Stimulated activated CD4-positive, alpha-beta T cell treated with anti-CD3 and anti-CD28 coated beads, TNF-alpha, amount 100 ng/mL, for 4 hours (primary cell): ENCODE results near the gene ARHGEF40.
"Not testable (repeated sequence)": the region's sequence is repeated elsewhere in the genome, so short reads cannot be mapped to it uniquely, and the experiment has no call there.

Experiments used
- DNase-seq, 3 experiments: peaks; one replicate each; pipeline ENCODE4 v3.0.0-alpha.2; 2020; ENCODE audit warnings: low read depth in 3 of 3

The ARHGEF40 gene

DNA sequence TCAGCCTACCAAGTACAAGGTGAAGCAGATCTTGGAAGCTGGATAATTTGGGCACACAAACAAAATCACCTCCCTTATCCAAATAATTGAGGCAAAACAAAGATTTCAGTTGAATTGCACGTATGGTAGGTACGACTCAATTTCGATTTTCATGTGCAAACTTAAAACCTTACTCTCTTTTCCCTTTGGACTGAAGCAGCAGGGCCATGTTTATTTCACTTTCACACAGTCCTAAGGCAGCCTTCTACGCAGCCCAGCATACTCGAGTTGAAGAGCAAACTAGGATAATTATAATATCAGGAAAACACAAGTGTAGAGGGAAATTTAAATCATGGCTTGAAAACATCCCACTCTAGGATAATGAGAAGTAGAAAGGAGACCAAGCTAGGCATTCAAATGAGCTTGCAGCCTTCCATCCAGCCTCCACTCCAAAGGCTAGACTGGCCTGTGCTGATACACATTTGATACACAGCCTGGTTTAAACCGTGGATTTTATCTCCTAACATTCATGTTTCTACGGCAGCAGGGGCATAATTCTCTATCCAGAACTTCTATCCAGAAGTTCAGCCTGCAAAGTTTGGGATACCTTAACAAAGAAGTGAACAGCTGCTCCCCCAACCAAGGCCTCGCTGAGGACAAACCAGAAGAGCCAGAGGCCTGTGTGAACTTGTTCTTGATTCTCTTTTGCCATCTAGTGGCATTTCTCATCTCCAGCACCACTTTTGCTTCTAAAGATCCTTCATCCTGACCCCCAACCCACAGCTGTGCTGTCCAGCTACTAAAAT, 30.3 kb upstream of the ARHGEF40 start:
- no peak for DNase-seq

DNA sequence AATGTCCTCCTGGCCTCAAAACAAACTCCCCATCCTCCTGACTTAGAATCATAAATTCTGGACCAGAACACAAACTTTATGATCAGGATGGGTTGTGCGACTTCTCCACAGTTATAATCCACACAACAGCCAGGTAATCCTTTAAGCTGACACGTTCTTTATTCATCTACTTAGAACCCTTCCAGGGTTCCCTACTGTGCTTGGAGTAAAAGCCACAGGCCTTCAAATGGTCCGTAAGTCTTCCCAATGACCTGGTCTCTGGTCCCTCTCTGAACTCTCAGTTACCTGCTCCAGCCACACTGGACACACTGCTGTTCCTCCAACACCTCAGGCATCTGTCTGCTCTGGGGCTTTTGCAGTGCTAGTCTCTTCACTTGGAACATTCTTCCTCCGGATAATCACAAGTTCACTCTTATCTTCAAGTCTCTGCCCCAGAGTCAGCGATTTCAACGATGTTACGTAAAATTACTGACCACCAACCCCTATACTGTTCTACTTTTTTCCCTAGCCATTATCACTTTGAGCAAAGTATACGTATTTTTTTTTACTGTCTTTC, 29.7 kb upstream of the ARHGEF40 start:
- no peak for DNase-seq

DNA sequence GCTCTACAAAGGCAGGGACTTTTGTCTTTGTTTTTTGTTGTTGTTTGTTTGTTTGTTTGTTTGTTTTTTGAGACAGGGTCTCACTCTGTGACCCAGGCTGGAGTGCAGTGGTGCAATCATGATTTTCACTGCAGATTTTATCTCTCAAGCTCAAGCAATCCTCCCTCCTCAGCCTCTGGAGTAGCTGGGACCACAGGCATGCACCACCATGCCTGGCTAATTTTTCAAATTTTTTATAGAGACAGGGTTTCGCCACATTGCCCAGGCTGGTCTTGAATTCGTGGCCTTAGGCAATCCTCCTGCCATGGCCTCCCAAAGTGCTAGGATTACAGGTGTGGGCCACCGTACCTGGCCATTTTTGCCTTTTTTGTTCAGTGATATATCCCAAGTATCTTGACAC, 29.2 kb upstream of the ARHGEF40 start:
- DNase-seq = not testable (repeated sequence)

DNA sequence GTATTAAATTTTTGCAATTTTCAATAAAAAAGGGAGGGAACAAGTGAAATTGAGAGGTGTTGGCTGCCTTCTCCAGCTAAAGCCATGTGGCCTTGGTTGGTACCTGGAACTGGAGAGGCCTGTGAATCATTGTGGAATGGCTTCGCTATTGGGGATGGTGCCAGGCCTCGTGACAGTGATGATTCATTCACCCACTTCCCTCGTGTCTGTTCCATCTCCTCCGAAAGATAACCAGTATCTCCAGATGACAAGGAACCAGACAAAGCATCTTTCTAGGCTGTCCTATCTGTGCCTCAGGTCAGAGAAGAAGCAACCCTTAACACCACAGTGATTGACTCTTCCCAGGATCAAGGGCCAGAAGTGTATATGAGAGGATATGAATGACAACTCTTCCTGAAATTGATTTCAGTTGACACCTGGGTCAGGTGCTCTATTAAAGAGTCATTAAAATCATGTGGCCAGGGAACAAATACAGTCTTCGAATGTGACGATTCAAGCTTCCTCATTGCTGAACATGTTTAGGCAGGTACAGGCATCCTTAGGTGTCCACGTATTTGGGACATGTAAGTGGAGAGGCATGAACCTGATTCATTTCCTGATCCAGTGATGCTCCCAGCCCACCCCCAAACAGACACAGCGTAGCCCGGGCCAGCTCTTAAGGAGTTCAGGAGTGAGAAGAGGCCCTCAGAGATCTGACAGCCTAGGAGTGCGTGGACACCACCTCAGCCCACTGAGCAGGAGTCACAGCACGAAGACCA, 28.2 kb upstream of the ARHGEF40 start, which contains the start of gene RNASE7:
Gene RNASE7 (plus strand): TSS at position 687 of the 758 bp plus-strand sequence. CDS start 631 bp downstream, outside the sequence.
- DNase-seq = no peak

DNA sequence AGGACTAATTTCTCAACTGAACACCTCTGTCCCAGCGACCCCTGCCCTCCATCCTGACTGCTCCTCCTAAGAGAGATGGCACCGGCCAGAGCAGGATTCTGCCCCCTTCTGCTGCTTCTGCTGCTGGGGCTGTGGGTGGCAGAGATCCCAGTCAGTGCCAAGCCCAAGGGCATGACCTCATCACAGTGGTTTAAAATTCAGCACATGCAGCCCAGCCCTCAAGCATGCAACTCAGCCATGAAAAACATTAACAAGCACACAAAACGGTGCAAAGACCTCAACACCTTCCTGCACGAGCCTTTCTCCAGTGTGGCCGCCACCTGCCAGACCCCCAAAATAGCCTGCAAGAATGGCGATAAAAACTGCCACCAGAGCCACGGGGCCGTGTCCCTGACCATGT, 27.2 kb upstream of the ARHGEF40 start:
- no peak for DNase-seq

DNA sequence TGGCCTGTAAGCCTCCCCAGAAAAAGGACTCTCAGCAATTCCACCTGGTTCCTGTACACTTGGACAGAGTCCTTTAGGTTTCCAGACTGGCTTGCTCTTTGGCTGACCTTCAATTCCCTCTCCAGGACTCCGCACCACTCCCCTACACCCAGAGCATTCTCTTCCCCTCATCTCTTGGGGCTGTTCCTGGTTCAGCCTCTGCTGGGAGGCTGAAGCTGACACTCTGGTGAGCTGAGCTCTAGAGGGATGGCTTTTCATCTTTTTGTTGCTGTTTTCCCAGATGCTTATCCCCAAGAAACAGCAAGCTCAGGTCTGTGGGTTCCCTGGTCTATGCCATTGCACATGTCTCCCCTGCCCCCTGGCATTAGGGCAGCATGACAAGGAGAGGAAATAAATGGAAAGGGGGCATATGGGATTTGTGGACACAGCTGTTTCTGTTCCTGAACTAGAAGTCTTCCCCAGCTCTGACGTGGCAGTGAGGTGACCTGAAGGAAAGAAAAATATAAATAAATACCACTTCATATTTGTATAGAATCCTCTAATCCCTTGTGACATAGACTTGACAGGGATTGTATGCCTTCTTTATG, 26.6 kb upstream of the ARHGEF40 start:
- no peak for DNase-seq

DNA sequence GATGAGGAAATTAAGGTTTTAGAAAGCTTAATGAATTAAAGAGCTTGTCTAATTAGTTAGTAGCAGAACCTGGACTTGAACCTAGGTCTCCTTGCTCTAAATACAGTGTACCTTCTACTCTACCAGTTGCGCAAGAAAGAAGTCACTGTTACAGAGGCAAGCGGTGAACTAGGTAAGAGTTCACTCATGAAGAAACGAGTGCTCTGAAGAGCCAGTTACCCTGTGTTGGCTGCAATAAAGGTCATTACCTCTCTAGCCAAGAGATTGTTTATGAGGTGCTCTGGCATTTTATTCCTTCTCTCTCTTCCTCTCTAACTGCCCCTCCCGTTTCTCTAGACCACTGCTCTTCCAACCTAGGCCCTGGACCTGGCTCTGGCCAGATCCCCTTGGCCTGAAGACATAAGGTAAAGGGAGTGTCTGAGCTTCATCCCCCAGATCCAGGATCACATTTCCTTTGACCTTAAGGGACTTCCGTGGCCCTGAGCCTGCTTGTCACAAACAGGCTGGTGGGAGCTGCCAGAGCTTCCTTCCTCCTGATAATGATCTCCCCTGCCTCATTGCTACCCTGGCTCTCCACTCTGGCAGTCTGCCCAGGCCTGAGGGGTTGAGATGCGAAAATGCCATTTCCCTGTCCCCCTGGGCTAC, 26.0 kb upstream of the ARHGEF40 start:
- DNase-seq = no peak

DNA sequence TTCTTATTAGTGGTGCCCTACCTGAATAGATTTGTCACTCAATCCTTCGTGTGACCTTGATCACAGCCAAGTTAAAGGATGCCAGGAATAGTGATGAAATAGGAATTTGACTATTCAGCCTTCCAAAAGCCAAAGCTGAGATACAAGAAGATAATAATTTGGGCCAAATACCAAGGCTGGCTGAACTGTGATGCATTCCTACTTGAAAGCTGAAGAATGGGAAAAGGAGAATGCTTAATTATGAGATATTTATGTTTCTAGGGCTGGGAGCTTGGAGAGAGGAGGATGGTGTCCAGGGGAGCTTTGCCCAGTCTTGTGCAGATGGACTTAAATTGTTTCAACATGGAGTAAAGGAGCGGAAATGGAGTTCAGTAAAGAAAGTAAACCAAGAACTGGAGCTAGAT, 22.7 kb upstream of the ARHGEF40 start:
- no peak for DNase-seq

DNA sequence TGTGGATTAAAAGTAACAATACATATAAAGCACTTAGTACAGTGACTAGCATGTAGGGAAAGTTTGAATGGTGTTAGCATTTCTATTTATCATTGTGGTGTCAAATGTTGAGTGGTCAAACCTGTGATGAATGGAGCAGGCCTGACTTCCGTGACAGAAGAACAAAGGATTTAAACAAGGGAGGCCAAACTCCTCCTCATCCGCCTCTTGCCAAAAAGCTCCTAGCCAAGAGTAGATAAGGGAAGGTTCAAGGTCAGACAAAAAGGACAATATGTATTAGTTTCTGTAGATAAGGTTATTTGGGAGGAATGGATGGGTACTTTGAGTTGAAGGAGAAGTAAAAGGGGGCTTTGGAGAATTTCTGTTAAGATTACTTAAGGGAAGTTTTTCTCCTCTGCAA, 21.5 kb upstream of the ARHGEF40 start:
- no peak for DNase-seq

DNA sequence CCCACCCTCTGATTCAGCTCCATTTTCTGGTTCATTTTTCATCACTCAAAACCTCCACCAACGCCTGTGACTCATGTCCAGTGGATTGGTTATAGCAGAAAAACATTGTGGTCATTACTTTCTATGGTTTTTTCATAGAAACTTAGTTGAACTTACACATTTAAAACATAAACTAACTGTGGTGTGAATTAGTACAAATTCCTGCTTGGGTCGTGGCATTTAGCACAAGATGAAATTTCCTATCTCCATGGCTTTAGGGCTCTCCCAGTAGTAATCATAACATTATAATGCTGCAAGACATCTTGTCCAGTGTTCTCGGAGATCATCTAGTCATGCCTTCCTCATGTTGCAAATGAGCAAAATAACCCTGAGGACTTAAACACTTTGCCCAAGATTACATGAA, 20.8 kb upstream of the ARHGEF40 start:
- no peak for DNase-seq

DNA sequence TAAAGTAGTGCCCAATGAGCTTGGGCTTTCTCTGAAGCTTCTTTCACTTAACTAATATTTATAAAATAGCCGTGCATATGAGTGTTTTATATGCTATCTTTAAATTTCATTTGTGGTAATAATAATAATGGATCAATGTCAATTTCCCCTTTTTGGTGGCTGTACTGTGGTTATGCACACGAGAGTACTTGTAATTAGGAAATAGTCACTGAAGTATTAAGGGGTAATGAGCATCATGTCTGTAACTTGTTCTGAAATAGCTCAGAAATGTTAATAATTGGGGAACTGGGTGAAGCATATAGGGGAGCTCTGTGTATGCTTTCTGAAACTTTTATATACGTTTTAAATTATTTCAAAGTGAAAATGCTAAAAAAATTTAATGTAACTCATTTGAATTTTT, 19.5 kb upstream of the ARHGEF40 start:
- DNase-seq = no peak

DNA sequence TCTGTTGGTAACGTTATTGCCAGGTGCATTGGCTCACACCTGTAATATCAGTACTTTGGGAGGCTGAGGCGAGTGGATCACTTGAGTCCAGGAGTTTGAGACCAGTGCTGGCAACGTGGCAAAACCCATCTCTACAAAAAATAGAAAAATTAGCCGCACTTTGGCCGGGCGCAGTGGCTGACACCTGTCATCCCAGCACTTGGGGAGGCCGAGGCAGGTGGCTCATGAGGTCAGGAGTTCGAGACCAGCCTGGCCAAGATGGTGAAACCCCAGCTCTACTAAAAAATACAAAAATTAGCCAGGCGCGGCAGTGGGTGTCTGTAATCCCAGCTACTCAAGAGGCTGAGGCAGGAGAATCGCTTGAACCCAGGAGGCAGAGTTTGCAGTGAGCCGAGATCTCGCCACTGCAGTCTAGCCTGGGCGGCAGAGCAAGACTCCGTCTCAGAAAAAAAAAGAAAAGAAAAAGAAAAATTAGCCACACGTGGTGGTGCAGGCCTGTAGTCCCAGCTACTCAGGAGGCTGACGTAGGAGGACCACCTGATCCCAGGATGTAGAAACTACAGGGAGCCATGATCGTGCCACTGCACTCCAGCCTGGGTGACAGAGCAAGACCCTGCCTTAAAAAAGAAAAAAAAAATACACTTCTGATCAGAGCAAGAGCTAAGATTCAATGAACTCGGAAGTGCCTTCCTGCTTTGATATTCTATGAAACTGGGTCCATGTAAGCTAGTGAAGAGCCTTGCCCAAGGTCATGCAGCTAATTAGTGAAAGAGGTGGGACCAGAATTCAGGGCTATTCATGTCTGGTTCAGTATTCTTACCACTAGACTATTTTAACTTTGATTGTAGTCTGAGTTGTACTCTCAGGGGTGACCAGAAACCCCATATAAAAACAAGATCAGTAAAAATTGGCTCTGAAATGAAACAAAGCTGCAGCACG, 16.7 kb upstream of the ARHGEF40 start:
- no peak for DNase-seq

DNA sequence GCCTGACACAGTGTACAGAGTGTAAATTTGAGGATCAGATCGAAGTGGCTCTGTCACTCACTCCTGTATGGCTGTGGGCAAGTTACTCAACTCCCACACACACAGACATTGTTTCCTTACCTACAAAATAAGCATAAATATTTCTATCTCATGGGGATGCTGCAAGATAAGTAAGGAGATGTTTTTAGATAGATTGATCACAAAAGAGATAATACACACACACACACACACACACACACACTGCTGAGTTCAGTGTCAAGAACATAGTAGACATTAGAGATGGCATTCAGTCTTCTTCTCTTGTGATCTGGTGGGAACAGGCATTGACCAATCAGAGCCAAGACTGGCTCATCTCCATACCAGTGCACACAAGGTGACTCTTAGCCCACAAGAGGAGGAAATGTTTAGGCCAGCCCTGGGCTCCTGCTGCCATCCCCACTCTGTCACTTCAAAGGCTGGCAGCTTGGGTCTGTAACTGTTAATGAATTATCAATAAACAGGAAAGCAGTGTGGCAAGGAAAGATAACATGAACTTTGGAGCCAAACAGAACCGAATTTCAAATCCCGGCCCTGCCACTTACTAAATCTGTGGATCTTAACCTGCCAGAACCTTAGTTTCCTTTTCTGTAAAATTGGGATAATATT, 15.9 kb upstream of the ARHGEF40 start:
- no peak for DNase-seq

DNA sequence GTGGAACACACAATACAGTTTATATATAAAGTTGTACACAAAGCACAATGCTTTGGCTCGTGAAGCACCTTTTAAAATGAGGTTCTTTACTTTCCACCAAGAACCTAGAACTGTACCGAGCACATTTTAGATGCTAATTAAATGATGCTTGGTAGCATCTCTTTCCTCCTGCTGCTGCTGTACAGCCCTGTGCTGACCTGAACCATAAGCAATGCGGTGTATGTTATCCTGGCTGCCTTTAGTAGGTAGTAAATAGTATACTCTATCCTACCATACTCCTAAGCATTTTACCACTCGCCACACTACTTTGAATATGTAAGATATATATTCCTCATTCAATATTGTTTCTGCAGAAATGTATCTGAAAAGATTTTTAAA, 15.3 kb upstream of the ARHGEF40 start:
- no peak for DNase-seq

DNA sequence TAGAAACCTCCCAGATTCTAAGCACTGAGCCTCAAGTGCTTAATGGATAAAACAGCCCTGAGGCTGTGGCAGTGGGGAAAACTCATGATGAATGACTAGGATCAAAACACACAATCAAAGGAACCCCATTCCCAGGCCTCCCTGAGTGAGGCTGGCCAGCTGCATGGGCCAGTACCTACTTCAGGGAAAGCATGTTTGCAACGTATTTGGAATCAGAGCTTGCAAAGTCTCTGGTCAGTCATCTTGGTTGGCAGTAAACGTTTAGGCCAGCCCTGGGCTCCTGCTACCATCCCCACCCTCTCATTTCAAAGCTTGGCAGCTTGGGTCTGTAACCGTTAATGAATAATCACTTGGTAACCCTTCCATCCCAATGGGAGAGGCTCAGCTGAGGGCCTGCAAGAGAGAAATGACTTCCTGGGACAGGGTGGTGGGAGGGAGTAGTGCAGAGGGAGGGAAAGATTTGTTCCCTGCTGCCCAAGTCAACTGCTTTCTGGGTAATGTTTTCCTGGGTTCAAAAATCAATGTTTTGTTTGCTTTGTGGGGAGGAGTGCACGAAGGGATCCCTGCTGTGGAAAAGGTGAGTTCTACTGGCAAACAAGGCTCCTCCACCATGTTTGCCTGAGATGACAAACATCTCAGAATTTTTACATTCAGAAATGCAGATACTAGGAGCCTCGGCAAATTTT, 14.5 kb upstream of the ARHGEF40 start:
- no peak for DNase-seq

DNA sequence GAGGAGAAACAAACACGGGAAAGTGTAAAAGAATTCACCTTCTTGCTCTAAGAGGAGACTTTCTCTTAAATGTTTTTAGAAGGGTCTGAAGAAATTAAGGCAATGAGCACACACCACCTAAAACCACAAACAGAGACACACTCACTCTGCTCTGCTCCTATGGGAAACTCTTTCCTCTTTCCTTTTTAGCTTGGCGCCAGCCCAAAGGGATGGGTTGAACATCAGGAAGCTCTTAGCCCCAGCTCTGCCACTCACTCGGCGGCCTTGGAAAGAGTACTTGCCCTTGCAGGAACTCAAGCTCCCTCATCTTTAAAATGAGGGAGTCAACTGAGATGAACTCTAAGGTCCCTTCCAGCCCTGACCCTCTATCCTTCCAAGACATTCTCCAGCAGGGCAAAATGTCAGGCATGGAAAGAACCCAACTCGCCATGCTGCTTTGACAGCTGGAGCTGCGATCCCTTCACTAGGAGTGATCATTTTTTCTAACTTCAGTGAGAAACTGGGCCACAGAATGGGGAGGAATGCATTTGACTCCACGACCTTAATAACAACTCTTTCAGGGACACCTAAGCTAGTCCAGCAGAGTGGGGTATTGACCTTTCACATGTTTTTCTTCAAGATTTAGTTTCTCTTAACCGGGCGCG, 13.5 kb upstream of the ARHGEF40 start:
- no peak for DNase-seq

DNA sequence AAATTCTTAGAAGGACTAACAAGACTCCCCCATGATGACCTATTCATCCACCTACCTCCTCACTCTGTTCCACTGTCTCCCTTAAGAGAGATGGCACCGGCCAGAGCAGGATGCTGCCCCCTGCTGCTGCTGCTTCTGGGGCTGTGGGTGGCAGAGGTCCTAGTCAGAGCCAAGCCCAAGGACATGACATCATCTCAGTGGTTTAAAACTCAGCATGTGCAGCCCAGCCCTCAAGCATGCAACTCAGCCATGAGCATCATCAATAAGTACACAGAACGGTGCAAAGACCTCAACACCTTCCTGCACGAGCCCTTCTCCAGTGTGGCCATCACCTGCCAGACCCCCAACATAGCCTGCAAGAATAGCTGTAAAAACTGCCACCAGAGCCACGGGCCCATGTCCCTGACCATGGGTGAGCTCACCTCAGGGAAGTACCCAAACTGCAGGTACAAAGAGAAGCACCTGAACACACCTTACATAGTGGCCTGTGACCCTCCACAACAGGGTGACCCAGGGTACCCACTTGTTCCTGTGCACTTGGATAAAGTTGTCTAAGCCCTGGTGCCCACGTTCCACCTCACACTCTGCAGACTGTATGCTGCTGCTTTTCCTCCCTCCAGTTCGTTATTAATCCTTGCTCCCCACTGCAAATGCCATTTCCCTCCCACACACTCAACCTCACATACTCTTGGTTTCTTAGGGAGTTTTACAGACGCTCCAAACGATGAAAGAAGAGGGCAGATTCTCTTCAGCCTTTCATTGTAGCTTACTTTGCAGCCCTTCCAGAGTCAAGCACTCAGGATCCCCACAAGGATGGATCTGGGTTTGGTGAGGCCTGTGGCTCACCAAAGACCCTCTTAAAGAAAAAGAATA, 12.1 kb upstream of the ARHGEF40 start, which contains the start of gene RNASE8:
Gene RNASE8 (plus strand): TSS at position 20 of the 873 bp plus-strand sequence. CDS start 71 bp downstream, at position 91.
- DNase-seq = no peak

DNA sequence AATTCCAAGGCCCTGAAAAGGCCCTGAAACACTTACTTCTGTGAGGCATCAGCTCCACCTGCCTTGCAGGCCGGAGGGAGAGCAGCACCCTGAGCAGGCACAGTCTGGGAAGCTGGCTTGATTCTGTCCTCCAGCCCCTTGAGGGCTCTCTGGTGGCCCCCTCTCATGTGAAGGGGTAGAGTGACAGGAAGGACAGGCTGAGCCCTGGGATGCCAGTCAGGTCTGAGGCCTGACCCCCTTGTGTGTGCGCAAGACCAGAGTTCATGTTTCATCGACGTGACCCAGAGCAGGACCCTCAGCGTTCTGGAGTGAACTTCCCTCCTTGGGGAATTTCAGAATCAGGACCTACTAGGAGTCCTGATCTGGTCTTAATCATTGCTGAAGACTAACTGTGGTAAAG, 11.2 kb upstream of the ARHGEF40 start:
- no peak for DNase-seq
